ENCODE data around the gene BLVRA. TPM values are rescaled to one million over a fixed set of nuclear protein-coding genes. Genes with fewer than 3 reads are reported as not detected.
"Not testable (repeated sequence)": the region's sequence is repeated elsewhere in the genome, so short reads cannot be mapped to it uniquely, and the experiment has no call there.

Gene BLVRA
- total RNA-seq, 4 donors from 2014 or later: 24.4 to 43.9 (median 29.2) TPM

- WGBS: 0% methylated on average over 44 of the region's 66 CpGs
- Histone ChIP-seq H3K27me3 (no peaks in the 10 kb centered on the region), H3K4me1 (peaks cover 12% of the 10 kb centered on the region), H3K9me3 (no peaks in the 10 kb centered on the region), H3K27ac (peak within 1 kb of the TSS; percentile 87), H3K4me3 (peak within 1 kb of the TSS; percentile 78), H3K36me3 (no peaks in the 10 kb centered on the region)
- peak; percentile 87 to 92 for DNase-seq (ENCODE audit: low spot score in 2 of 2)
- TF ChIP-seq EP300 (IDR thresholded peaks at IDR 0.05) (no peak), POLR2AphosphoS5 (IDR thresholded peaks at IDR 0.05) (peak in 2 of 3 donors; percentile 29 to 38)
Measured at GRCh38 chr7:43729214-43729923, 29.1 kb upstream of the BLVRA start, which contains the start of gene COA1. TSS of gene COA1 (minus strand) at chr7:43729523. CDS start at chr7:43648614, 80,909 bp downstream.

DNA sequence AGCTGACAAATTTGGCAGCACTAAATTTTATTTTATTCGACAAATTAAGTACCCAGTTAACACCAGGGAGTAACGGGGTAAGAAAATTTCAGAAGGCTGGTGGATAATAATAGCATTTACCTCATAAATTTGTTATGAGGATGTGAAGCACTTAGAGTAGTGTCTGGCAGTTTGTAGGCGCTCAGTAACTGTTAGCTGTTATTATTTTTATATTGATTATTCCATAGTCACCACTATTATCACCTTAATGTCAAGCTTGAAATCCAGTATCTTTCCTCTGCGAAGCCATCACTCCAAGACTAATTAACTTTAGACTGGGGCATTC is 28.6 kb upstream of the BLVRA start:
- H3K4me3 ChIP-seq: peak overlapping the region; percentile 78
- H3K4me1 ChIP-seq: peaks cover 12% of the 10 kb centered on the region
- 19% methylated on average over 4 of the region's 4 CpGs for WGBS
- no peaks in the 10 kb centered on the region for H3K27me3 ChIP-seq
- peak overlapping the region; percentile 87 for H3K27ac ChIP-seq
- no peaks in the 10 kb centered on the region for H3K36me3 ChIP-seq
- TF ChIP-seq POLR2A (IDR thresholded peaks at IDR 0.05): no peak
- TF ChIP-seq, protein P1, sequence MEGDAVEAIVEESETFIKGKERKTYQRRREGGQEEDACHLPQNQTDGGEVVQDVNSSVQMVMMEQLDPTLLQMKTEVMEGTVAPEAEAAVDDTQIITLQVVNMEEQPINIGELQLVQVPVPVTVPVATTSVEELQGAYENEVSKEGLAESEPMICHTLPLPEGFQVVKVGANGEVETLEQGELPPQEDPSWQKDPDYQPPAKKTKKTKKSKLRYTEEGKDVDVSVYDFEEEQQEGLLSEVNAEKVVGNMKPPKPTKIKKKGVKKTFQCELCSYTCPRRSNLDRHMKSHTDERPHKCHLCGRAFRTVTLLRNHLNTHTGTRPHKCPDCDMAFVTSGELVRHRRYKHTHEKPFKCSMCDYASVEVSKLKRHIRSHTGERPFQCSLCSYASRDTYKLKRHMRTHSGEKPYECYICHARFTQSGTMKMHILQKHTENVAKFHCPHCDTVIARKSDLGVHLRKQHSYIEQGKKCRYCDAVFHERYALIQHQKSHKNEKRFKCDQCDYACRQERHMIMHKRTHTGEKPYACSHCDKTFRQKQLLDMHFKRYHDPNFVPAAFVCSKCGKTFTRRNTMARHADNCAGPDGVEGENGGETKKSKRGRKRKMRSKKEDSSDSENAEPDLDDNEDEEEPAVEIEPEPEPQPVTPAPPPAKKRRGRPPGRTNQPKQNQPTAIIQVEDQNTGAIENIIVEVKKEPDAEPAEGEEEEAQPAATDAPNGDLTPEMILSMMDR (IDR thresholded peaks at IDR 0.05): no peak
- TF ChIP-seq POLR2AphosphoS5 (IDR thresholded peaks at IDR 0.05): no peak
- TF ChIP-seq EP300 (IDR thresholded peaks at IDR 0.05): no peak
- DNase-seq (ENCODE audit: low spot score in 2 of 2): no peak
- no peaks in the 10 kb centered on the region for H3K9me3 ChIP-seq

DNA sequence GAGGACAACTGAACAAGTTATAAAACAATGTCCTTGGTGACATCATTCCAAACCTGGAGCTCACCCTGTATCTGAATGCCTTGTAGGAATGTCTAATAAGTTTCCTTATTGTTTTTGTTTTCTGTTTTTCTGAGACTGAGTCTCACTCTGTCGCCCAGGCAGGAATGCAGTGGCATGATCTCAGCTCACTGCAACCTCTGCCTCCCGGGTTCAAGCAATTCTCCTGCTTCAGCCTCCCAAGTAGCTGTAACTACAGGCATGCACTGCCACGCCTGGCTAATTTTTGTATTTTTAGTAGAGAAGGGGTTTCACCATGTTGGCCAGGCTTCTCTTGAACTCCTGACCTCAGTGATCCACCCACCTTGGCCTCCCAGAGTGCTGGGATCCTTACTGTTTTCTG is 27.0 kb upstream of the BLVRA start:
- not testable (repeated sequence) for H3K27ac ChIP-seq; H3K9me3 ChIP-seq; H3K4me3 ChIP-seq; H3K27me3 ChIP-seq; DNase-seq (ENCODE audit: low spot score in 2 of 2); H3K36me3 ChIP-seq
- 70% methylated on average over 3 of the region's 3 CpGs for WGBS
- H3K4me1 ChIP-seq: peaks cover 12% of the 10 kb centered on the region

- H3K4me1 ChIP-seq: not testable (repeated sequence)
- 60% methylated on average over 18 of the region's 18 CpGs for WGBS
Measured at GRCh38 chr7:43734575-43735332, 23.7 kb upstream of the BLVRA start.

GRCh38 chr7:43735403-43735801 is 23.1 kb upstream of the BLVRA start:
- TF ChIP-seq POLR2AphosphoS5 (IDR thresholded peaks at IDR 0.05) (no peak), EP300 (IDR thresholded peaks at IDR 0.05) (no peak), POLR2A (IDR thresholded peaks at IDR 0.05) (no peak)
- TF ChIP-seq, protein P1 (IDR thresholded peaks at IDR 0.05): no peak
- H3K9me3 ChIP-seq: no peaks in the 10 kb centered on the region
- WGBS: 100% methylated on average over 1 of the region's 1 CpG

More at GRCh38 chr7:43734575-43735332, 23.7 kb upstream of the BLVRA start:
- H3K27me3 ChIP-seq; H3K36me3 ChIP-seq; H3K4me3 ChIP-seq; DNase-seq (ENCODE audit: low spot score in 2 of 2); H3K9me3 ChIP-seq; H3K27ac ChIP-seq: not testable (repeated sequence)

DNA sequence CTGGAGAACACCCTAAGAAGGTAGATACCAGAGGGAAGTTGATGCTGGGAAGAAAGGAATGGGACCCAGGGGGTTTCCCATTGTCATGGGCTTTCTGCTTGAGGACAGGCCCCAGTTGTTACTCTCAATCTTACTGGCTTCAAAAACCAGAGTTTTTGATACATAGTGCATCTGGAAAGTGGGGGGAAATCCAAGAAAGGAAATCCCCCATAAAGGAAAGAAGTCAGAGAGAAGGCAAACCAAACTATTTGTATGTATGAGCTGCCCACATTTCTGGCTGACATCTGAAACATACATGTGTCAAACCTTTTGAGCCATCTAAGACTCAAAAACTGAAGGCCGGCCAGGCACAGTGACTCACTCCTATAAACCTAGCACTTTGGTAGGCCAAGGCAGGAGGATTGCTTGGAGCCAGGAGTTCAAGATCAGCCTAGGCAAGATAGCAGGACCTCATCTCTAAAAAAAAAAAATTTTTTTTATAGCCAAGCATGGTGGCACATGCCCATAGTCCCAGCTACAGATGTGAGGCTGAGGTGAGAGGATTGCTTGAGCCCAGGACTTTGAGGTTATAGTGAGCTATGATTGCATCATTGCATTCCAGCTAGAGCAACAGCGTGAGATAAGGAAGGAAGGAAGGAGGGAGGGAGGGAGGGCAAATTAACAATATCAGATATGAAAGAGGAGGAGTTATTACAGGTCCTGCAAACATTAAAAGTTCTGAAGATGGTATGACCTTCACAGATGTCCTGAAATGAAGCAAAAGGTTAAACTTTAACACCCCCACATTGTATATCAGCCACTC is 22.5 kb upstream of the BLVRA start:
- no peaks in the 10 kb centered on the region for H3K9me3 ChIP-seq
- WGBS: 51% methylated on average over 2 of the region's 2 CpGs
- DNase-seq (ENCODE audit: low spot score in 2 of 2): no peak
- H3K36me3 ChIP-seq: no peaks in the 10 kb centered on the region
- H3K27me3 ChIP-seq: no peaks in the 10 kb centered on the region
- H3K27ac ChIP-seq: no peak overlapping the region
- TF ChIP-seq POLR2A (IDR thresholded peaks at IDR 0.05) (no peak), EP300 (IDR thresholded peaks at IDR 0.05) (no peak), POLR2AphosphoS5 (IDR thresholded peaks at IDR 0.05) (no peak)
- TF ChIP-seq, protein P1 (IDR thresholded peaks at IDR 0.05): no peak
- no peak overlapping the region for H3K4me3 ChIP-seq
- H3K4me1 ChIP-seq: no peaks in the 10 kb centered on the region

More at GRCh38 chr7:43735403-43735801, 23.1 kb upstream of the BLVRA start:
- Histone ChIP-seq H3K27me3 (no peaks in the 10 kb centered on the region), H3K4me3 (no peak overlapping the region), H3K27ac (no peak overlapping the region), H3K4me1 (no peaks in the 10 kb centered on the region), H3K36me3 (no peaks in the 10 kb centered on the region)
- DNase-seq (ENCODE audit: low spot score in 2 of 2): no peak

Data from suprapubic skin (tissue), 4 donors.